ENCODE data around the gene LCLAT1. TPM values are rescaled to one million over a fixed set of nuclear protein-coding genes. Genes with fewer than 3 reads are reported as not detected.

Gene LCLAT1
- total and polyA plus RNA-seq, 2 of the 4 experiments (the other 2 are of a cell fraction) = 7.5 to 11.5 TPM

DNA sequence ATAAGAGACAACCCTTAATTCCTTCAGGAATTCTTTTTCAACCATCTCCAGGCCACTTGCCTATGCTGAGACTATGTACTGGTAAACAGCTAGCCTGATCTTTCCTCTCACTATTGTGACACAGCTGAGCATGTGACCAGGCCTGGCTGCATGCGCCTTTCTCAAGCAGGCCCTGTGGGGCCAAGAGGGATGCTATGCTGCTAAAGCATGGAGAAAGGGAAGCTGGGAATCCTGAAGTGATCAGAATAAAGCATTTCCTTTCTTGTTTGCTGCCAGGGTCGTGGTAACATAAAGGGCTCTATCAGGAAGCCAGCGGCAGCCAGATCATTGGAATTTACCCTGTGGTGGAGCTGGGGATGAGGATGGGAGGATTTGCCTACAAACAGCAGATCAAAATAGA is 29.8 kb upstream of the LCLAT1 start:
- peak overlapping the region; percentile 5; the same call in 1 of the 2 replicates for H2AK5ac ChIP-seq (ENCODE audit: low read depth, low read length)
- no peak overlapping the region for H2AK9ac ChIP-seq (replicated peaks; ENCODE audit: low read depth, low read length, poor library complexity)
- H3K9ac ChIP-seq (ENCODE audit: low read depth, low read length) = 0 out of 2 replicates have a peak overlapping the region, but pooled peaks have one; percentile 44
- H3K4me1 ChIP-seq (ENCODE audit: control insufficient read depth, insufficient read depth, low read length) = peaks cover 25% of the 10 kb centered on the region
- peak overlapping the region; percentile 78 for H2BK120ac ChIP-seq (ENCODE audit: low read depth, low read length)
- H4K91ac ChIP-seq (ENCODE audit: insufficient read depth, low read depth, low read length) = peak overlapping the region; percentile 69
- ChIA-PET CTCF (no interaction called here), POLR2A (ENCODE audit: unreplicated experiment) (no interaction called here)
- H2BK5ac ChIP-seq (ENCODE audit: low read depth, low read length, poor library complexity, severe bottlenecking) = peak overlapping the region; percentile 48
- no TSS peak for BruUV-seq (replicated peaks)
- no peak overlapping the region for H3K4me2 ChIP-seq (ENCODE audit: low read depth, low read length)
- in situ Hi-C loops (cut with MboI; ENCODE audit: low sequenced_read_pairs) (no loop called here), dilution Hi-C loops (cut with HindIII; ENCODE audit: low sequenced_read_pairs, unreplicated experiment) (no loop called here), intact Hi-C loops (cut with micrococcal nuclease) (no loop called here)
- ATAC-seq (ENCODE audit: low read depth) (peak; percentile 53), DNase-seq (peak; percentile 61)
- no peak overlapping the region for H3K4me3 ChIP-seq (ENCODE audit: insufficient read depth, low read depth, low read length)
- peak overlapping the region; percentile 84; the same call in 2 of the 3 replicates for H2BK15ac ChIP-seq (ENCODE audit: low read depth, low read length)
- no peaks in the 10 kb centered on the region for H3K9me3 ChIP-seq (ENCODE audit: control insufficient read depth, insufficient read depth, low read length)
- H3K56ac ChIP-seq (ENCODE audit: extremely low read depth, insufficient read depth, low read length) = no peak overlapping the region
- H3K27me3 ChIP-seq (ENCODE audit: control insufficient read depth, insufficient read depth, low read length) = no peaks in the 10 kb centered on the region
- peak overlapping the region; percentile 83 for H2BK20ac ChIP-seq (ENCODE audit: low read depth, low read length)
- no peaks in the 10 kb centered on the region for H3K79me1 ChIP-seq (ENCODE audit: low read depth in 1 of 2, low read length in 2 of 2)
- peak overlapping the region; percentile 68 for H3K18ac ChIP-seq (ENCODE audit: low read depth, low read length)
- peaks cover 9% of the 10 kb centered on the region; the same call in 1 of the 2 replicates for H3K9me1 ChIP-seq (ENCODE audit: insufficient read depth, low read length)
- H4K8ac ChIP-seq (ENCODE audit: low read depth in 2 of 2, low read length in 2 of 2) = peak overlapping the region; percentile 64 to 76; a peak in 3 of 4 replicates
- no CpG with 5 or more reads among the region's 3 CpGs for WGBS, 2 experiments (ENCODE audit: extremely low coverage in 2 of 2, insufficient read length in 1 of 2)
- H3K14ac ChIP-seq (replicated peaks; ENCODE audit: low read depth, low read length) = peak overlapping the region; percentile 43; the same call in 1 of the 2 replicates
- peak overlapping the region; percentile 72; the same call in 1 of the 2 replicates for H3K27ac ChIP-seq (ENCODE audit: insufficient read depth, low read length)
- H3K36me3 ChIP-seq (ENCODE audit: control insufficient read depth, insufficient read depth, low read length) = no peaks in the 10 kb centered on the region
- H2AFZ ChIP-seq (replicated peaks; ENCODE audit: low read length, poor library complexity) = peak overlapping the region; percentile 72
- peak overlapping the region; percentile 64 for H3K4ac ChIP-seq (ENCODE audit: low read depth, low read length)
- H4K5ac ChIP-seq (ENCODE audit: low read depth, low read length) = peak overlapping the region; percentile 72; the same call in 1 of the 2 replicates
- no peaks in the 10 kb centered on the region for H4K20me1 ChIP-seq (ENCODE audit: insufficient read depth, low read length)
- peak overlapping the region; percentile 39; the same call in 1 of the 2 replicates for H3K23ac ChIP-seq (ENCODE audit: low read depth, low read length)
- no peak for TF ChIP-seq RCOR1 (IDR thresholded peaks at IDR 0.05; ENCODE audit: insufficient replicate concordance, low read length)
- peak; percentile 72 for TF ChIP-seq USF2 (IDR thresholded peaks at IDR 0.05; ENCODE audit: low read depth, low read length)
- no peak for TF ChIP-seq MXI1 (IDR thresholded peaks at IDR 0.05; ENCODE audit: borderline replicate concordance, low read depth, low read length)
- peak; percentile 70 for TF ChIP-seq CEBPB (IDR thresholded peaks at IDR 0.05; ENCODE audit: low read depth, low read length)
